ENCODE results near the gene CIB4.
A peak's percentile ranks its signal among the peaks of the same experiment; 100 is the strongest.

CIB4 gene

DNA sequence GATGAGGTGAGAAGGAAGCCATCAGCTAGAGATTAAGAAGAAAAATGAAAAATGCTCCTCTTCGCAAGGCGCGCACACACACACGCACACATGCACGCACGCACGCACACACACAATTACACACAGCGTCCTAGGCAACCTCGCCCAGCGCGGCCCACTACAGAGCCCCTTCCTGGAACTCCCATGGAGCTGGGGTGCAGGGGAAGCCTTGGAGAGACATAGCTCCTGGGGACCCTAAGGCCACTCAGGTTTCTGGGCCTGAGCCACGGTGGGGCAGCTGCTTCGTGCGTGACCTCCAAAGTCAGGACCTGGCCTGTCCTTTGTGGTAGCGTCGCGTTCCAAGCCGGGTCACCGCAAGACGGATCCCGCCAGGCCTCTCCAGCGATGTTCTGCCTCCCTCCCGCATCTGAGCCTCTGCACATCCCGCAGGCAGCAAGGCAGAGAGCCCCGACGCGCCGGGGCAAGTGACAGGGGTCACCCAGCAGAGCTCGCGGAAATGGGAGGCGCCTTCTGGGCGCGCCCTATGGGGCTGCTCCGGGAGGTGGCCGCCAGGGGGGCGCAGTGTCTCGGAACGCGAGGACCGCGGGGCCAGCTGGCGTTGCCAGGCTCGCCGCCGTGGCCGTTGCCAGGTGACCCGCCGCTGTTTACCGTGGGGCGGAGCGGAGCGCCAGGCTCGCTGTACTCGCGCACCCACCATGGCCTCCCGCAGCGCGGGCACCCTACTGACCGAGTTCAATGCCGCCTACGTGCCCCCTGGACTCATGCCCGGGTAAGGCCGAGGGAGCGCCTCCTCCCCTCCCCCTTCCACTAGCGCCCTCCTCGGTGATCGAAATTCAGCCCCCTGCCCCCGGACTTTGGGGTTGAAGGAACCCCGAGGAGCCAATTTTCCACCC, 79.0 kb downstream of the CIB4 start:
- no peak for DNase-seq (ENCODE audit: low read depth)
- TF ChIP-seq, protein P1, sequence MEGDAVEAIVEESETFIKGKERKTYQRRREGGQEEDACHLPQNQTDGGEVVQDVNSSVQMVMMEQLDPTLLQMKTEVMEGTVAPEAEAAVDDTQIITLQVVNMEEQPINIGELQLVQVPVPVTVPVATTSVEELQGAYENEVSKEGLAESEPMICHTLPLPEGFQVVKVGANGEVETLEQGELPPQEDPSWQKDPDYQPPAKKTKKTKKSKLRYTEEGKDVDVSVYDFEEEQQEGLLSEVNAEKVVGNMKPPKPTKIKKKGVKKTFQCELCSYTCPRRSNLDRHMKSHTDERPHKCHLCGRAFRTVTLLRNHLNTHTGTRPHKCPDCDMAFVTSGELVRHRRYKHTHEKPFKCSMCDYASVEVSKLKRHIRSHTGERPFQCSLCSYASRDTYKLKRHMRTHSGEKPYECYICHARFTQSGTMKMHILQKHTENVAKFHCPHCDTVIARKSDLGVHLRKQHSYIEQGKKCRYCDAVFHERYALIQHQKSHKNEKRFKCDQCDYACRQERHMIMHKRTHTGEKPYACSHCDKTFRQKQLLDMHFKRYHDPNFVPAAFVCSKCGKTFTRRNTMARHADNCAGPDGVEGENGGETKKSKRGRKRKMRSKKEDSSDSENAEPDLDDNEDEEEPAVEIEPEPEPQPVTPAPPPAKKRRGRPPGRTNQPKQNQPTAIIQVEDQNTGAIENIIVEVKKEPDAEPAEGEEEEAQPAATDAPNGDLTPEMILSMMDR (IDR thresholded peaks at IDR 0.05; ENCODE audit: control insufficient read depth, insufficient read depth, low read depth, low read length, missing control alignments): no peak
- H3K4me3 ChIP-seq (ENCODE audit: control insufficient read depth, low read depth, low read length): peak overlapping the region; percentile 18

DNA sequence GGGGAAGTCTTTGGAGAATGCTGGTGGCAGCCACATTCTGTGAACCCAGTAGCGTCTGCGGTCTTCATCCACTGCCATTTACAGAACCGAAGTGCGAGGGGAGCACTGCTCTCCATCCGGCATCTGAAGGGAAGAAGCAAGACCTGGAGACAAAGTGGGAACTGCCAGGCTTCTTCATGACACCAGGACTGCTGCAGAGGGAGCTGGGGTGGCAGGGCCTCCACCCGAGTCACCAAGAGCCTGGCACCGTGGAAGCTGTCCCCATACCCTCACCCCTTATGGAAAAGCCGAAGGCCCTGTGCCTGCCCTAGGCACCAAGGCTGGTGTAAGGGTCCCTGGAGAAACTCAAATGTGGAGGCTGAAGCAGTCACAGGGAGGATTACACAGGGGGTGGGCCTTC, 79.8 kb downstream of the CIB4 start:
- DNase-seq (ENCODE audit: low read depth): no peak
- TF ChIP-seq, protein P1 (IDR thresholded peaks at IDR 0.05; ENCODE audit: control insufficient read depth, insufficient read depth, low read depth, low read length, missing control alignments): no peak
- H3K4me3 ChIP-seq (ENCODE audit: control insufficient read depth, low read depth, low read length): no peak overlapping the region

DNA sequence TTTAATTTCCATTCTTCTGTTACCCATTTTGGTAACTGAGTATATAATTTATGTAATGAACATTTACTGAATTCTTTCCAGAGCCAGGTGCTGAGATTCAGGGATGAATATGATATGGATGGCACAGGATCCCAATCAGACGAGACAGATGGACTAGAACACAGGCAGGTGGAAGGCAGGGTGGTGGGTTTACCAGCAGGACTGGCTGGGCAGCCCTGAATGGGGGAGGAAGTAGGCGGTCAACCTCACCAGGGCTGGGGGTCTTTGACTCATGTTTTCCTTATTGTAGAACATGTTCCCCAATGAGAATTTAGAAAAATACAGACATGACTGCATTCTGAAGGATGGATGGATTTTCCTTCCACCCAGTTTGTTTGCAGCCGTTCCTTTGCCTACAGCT, 80.3 kb downstream of the CIB4 start:
- no peak overlapping the region for H3K4me3 ChIP-seq (ENCODE audit: control insufficient read depth, low read depth, low read length)
- TF ChIP-seq, protein P1 (IDR thresholded peaks at IDR 0.05; ENCODE audit: control insufficient read depth, insufficient read depth, low read depth, low read length, missing control alignments): no peak
- no peak for DNase-seq (ENCODE audit: low read depth)

GRCh38 chr2:26559556-26559955, 81.6 kb downstream of the CIB4 start:
- no peak overlapping the region for H3K4me3 ChIP-seq (ENCODE audit: control insufficient read depth, low read depth, low read length)
- no peak for DNase-seq (ENCODE audit: low read depth)
- TF ChIP-seq, protein P1 (IDR thresholded peaks at IDR 0.05; ENCODE audit: control insufficient read depth, insufficient read depth, low read depth, low read length, missing control alignments): no peak

DNA sequence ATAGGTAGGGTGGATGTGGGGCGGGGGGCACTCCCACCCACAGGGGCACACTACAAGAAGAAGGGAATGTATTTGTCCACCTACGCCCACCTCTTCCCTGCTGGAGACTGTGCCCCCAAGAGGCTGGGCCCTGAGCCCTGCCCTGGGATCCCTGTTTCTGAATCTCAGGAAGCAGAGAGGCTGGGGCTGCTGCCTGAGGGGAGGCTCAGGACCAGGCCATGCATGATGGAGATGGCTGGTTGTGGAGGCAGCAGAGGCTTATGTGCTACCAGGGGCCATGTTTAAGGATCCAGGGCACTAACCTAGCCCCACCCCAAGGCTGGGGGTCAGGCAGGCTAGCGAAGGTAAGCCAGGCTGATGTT, 82.1 kb downstream of the CIB4 start:
- no peak for DNase-seq (ENCODE audit: low read depth)
- H3K4me3 ChIP-seq (ENCODE audit: control insufficient read depth, low read depth, low read length): no peak overlapping the region
- TF ChIP-seq, protein P1 (IDR thresholded peaks at IDR 0.05; ENCODE audit: control insufficient read depth, insufficient read depth, low read depth, low read length, missing control alignments): no peak

DNA sequence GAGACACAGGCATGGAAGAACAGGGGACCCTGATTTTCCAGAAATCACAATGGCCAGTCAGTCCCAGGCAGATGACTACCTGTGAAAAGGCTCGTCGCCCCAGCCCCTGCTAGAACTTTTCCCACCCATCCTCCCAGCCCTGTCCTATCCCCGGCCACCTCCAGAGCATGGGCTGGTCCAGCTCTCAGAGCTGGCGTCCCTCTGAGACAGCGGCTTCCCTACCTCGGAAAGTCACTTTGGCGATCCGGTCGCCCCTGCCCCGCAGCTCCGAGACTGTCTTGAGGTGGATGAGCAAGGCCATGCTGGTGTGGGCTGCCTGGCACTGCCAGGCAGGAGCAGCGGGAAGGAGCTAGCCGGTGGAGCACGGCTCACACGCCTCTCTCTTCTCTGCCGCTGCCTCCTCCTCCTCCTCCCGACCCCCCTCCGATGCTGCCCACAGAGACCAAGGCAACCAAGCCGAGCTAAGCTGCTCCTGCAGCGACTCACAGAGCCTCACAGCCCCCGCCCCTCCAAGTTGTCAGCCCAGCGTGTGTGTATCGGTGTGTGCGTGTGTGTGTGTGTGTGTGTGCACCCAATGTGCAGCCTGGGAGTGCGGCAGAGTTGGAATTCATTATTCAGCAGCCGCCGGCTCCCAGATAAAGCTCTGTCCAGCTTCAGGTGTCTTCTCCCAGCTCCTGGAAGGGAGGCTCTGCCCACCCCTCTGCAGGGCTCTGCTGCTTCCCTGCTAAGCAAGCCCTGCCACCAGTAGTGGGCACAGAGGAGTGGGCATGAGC, 82.7 kb downstream of the CIB4 start:
- DNase-seq (ENCODE audit: low read depth): no peak
- TF ChIP-seq, protein P1 (IDR thresholded peaks at IDR 0.05; ENCODE audit: control insufficient read depth, insufficient read depth, low read depth, low read length, missing control alignments): no peak
- no peak overlapping the region for H3K4me3 ChIP-seq (ENCODE audit: control insufficient read depth, low read depth, low read length)
